ENCODE results near the gene SLC6A16.

GRCh38 chr19:49241769-49242168 lies 83.2 kb downstream of the SLC6A16 start:
- no peak for TF ChIP-seq CTCF (IDR thresholded peaks at IDR 0.05)
- TF ChIP-seq POLR2A (IDR thresholded peaks at IDR 0.05) = no peak

Data from adrenal gland (tissue), 5 donors.